IMR-90 (cell line): ENCODE data around the gene MBNL3. TPM values are rescaled to one million over a fixed set of nuclear protein-coding genes. Genes with fewer than 3 reads are reported as not detected.

Experiments
- ATAC-seq: fragments of 200-7000 bp; cut with Tn5 transposase; 2 replicates; pipeline ENCODE4 v1.9.1; 2020; ENCODE audit warnings: low read depth, mild to moderate bottlenecking, moderate library complexity
- BruUV-seq: library from RNA; stranded (reverse); fragments of 400-500 nt; replicated peaks from 2 replicates; lab custom pipeline; 2021; lab: Mats Ljungman, UMichigan
- CTCF ChIA-PET: fragments of 300-600 bp; formaldehyde crosslinking; extraction: SDS; loops from one replicate; lab custom pipeline; 2021; ENCODE audit warnings: antibody characterized with exemption; lab: Yijun Ruan, JAX
- POLR2A ChIA-PET: fragments of 300-600 bp; sonication (Branson Sonifier 250); formaldehyde crosslinking; loops from one replicate; lab custom pipeline; 2022; ENCODE audit warnings: antibody characterized with exemption; ENCODE audit not compliant: unreplicated experiment; lab: Charles Lee
- DNase-seq: peaks from one replicate; pipeline ENCODE4 v3.0.0; 2013
- H2AFZ ChIP-seq: replicated peaks from 2 replicates; pipeline ENCODE3; 2013; ENCODE audit warnings: low read length, mild to moderate bottlenecking; ENCODE audit not compliant: poor library complexity
- H2AK5ac ChIP-seq: 2 replicates; pipeline ENCODE4 v1.6.1; 2013; ENCODE audit warnings: low read depth, low read length, inconsistent platforms
- H2AK9ac ChIP-seq: replicated peaks from 2 replicates; pipeline ENCODE3; 2013; ENCODE audit warnings: mild to moderate bottlenecking, low read depth, low read length, moderate library complexity; ENCODE audit not compliant: poor library complexity
- H2BK120ac ChIP-seq: 2 replicates; pipeline ENCODE4 v1.6.1; 2013; ENCODE audit warnings: low read depth, low read length, inconsistent platforms
- H2BK15ac ChIP-seq: 3 replicates; pipeline ENCODE4 v1.6.1; 2013; ENCODE audit warnings: low read depth, low read length, inconsistent platforms
- H2BK20ac ChIP-seq: 2 replicates; pipeline ENCODE4 v1.6.1; 2013; ENCODE audit warnings: low read depth, mild to moderate bottlenecking, inconsistent platforms, low read length, moderate library complexity
- H2BK5ac ChIP-seq: 2 replicates; pipeline ENCODE4 v1.6.1; 2013; ENCODE audit warnings: mild to moderate bottlenecking, low read depth, low read length, inconsistent platforms; ENCODE audit not compliant: poor library complexity, severe bottlenecking
- H3K14ac ChIP-seq: replicated peaks from 2 replicates; pipeline ENCODE4 v1.6.1; 2013; ENCODE audit warnings: low read depth, low read length, inconsistent platforms
- H3K18ac ChIP-seq: 2 replicates; pipeline ENCODE4 v1.6.1; 2013; ENCODE audit warnings: low read depth, low read length, control low read depth
- H3K23ac ChIP-seq: 2 replicates; pipeline ENCODE4 v1.6.1; 2013; ENCODE audit warnings: low read depth, low read length, inconsistent platforms
- H3K27ac ChIP-seq: 2 replicates; pipeline ENCODE4 v1.5.1; 2013; ENCODE audit warnings: mild to moderate bottlenecking, control low read depth, low read length; ENCODE audit not compliant: insufficient read depth
- H3K27me3 ChIP-seq: 2 replicates; pipeline ENCODE4 v1.6.1; 2013; ENCODE audit warnings: low read length; ENCODE audit not compliant: control insufficient read depth, insufficient read depth
- H3K36me3 ChIP-seq: 2 replicates; pipeline ENCODE4 v1.6.1; 2013; ENCODE audit warnings: low read length, mixed read lengths; ENCODE audit not compliant: control insufficient read depth, insufficient read depth
- H3K4ac ChIP-seq: 2 replicates; pipeline ENCODE4 v1.6.1; 2013; ENCODE audit warnings: low read depth, low read length, inconsistent platforms
- H3K4me1 ChIP-seq: 2 replicates; pipeline ENCODE4 v1.6.1; 2013; ENCODE audit warnings: low read length, mixed read lengths; ENCODE audit not compliant: control insufficient read depth, insufficient read depth
- H3K4me2 ChIP-seq: 2 replicates; pipeline ENCODE4 v1.6.1; 2013; ENCODE audit warnings: low read depth, mild to moderate bottlenecking, control low read depth, low read length, moderate library complexity
- H3K4me3 ChIP-seq: 2 replicates; pipeline ENCODE4 v1.5.1; 2013; ENCODE audit warnings: low read depth, mild to moderate bottlenecking, control low read depth, low read length, moderate library complexity; ENCODE audit not compliant: insufficient read depth
- H3K56ac ChIP-seq: 2 replicates; pipeline ENCODE4 v1.6.1; 2013; ENCODE audit warnings: low read length, inconsistent platforms; ENCODE audit not compliant: insufficient read depth; ENCODE audit errors: extremely low read depth
- H3K79me1 ChIP-seq, 2 experiments: 2 replicates each; pipeline ENCODE4 v1.6.1; 2013; ENCODE audit warnings: low read length in 2 of 2, inconsistent platforms in 1 of 2, low read depth in 1 of 2
- H3K9ac ChIP-seq: 2 replicates; pipeline ENCODE4 v1.6.1; 2013; ENCODE audit warnings: low read depth, low read length, control low read depth
- H3K9me1 ChIP-seq: 2 replicates; pipeline ENCODE4 v1.6.1; 2013; ENCODE audit warnings: low read length, inconsistent platforms; ENCODE audit not compliant: insufficient read depth
- H3K9me3 ChIP-seq: 2 replicates; pipeline ENCODE4 v1.6.1; 2013; ENCODE audit warnings: low read length; ENCODE audit not compliant: control insufficient read depth, insufficient read depth
- H4K20me1 ChIP-seq: 2 replicates; pipeline ENCODE4 v1.6.1; 2013; ENCODE audit warnings: low read length, inconsistent platforms; ENCODE audit not compliant: insufficient read depth
- H4K5ac ChIP-seq: 2 replicates; pipeline ENCODE4 v1.6.1; 2013; ENCODE audit warnings: mild to moderate bottlenecking, low read depth, low read length, control low read depth
- H4K8ac ChIP-seq, 2 experiments: 2 replicates each; pipeline ENCODE4 v1.6.1; 2013; ENCODE audit warnings: low read depth in 2 of 2, low read length in 2 of 2, control low read depth in 1 of 2, inconsistent platforms in 1 of 2
- H4K91ac ChIP-seq: 2 replicates; pipeline ENCODE4 v1.6.1; 2013; ENCODE audit warnings: low read depth, low read length, inconsistent platforms; ENCODE audit not compliant: insufficient read depth
- WGBS, 2 experiments: methylation state at CpG; one replicate each; pipeline versions ENCODE4 v1.1.5 to v1.1.7; 2013; ENCODE audit warnings: missing lambda C conversion rate in 2 of 2; ENCODE audit not compliant: insufficient read length in 1 of 2; ENCODE audit errors: extremely low coverage in 2 of 2; 5-methylcytosine and 5-hydroxymethylcytosine counted together
- dilution Hi-C: fragments of 300-500 bp; cut with HindIII; formaldehyde crosslinking; loops from one replicate; pipeline ENCODE4 v1.14.3; 2018; ENCODE audit warnings: low sequenced_read_pairs; ENCODE audit not compliant: unreplicated experiment
- in situ Hi-C: fragments of 300-500 bp; cut with MboI; formaldehyde crosslinking; loops from 3 replicates; pipeline ENCODE4 v1.14.3; 2019; ENCODE audit warnings: low sequenced_read_pairs, inconsistent platforms, mixed read lengths
- intact Hi-C: fragments of 100-400 bp; cut with micrococcal nuclease; formaldehyde crosslinking; loops from 2 replicates; pipeline ENCODE4 v1.10.0; 2022
- polyA plus RNA-seq, 3 experiments: library from polyadenylated mRNA; depleted of rRNA; stranded (reverse); fragments of >200 nt; gene quantifications; 2 replicates each; pipeline ENCODE4 v1.2.3, GENCODE V29; 2012; ENCODE audit warnings: low replicate concordance in 1 of 3
- total RNA-seq: library from RNA; depleted of rRNA; stranded (reverse); fragments of >200 nt; gene quantifications from 2 replicates; pipeline ENCODE4 v1.2.3, GENCODE V29; 2012
- TF ChIP-seq, protein P1 (sequence below): fragments of 150-350 bp; IDR thresholded peaks from 2 replicates; pipeline ENCODE4 v1.6.1; 2017; ENCODE audit warnings: mild to moderate bottlenecking, antibody characterized with exemption, low read length, low read depth

MBNL3 gene
- total and polyA plus RNA-seq, 2 of the 4 experiments (the other 2 are of a cell fraction), result 0.32 to 1.1 TPM

DNA sequence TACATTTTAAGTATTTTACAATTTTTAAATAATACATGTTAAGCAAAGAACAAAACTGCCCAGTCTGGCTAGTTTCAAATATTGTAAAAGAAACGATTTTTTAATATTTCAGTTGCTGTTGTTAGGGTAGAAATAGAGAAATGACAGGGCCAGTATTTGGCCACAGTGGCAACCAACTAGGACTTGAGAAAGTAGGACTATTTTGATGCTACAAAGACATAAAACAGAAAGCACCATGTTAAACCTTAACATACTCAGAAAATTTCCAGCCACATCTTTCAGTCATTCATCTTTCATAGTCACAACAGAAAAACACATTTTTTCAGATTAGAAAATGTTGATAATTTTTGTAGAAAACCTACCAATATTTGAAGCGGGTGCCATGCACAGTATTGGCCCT is 104.5 kb downstream of the MBNL3 start:
- no peak overlapping the region for H3K56ac ChIP-seq
- H4K5ac ChIP-seq, result no peak overlapping the region
- H2BK5ac ChIP-seq, result no peak overlapping the region
- H3K4me1 ChIP-seq, result no peaks in the 10 kb centered on the region
- ChIA-PET POLR2A (no interaction called here), CTCF (no interaction called here)
- H2AK9ac ChIP-seq, result no peak overlapping the region
- in situ Hi-C loops (no loop called here), intact Hi-C loops (no loop called here), dilution Hi-C loops (no loop called here)
- H3K27me3 ChIP-seq, result peaks cover 2% of the 10 kb centered on the region; the same call in 1 of the 2 replicates
- H2AFZ ChIP-seq, result no peak overlapping the region
- H3K4me3 ChIP-seq, result no peak overlapping the region
- TF ChIP-seq, protein P1, sequence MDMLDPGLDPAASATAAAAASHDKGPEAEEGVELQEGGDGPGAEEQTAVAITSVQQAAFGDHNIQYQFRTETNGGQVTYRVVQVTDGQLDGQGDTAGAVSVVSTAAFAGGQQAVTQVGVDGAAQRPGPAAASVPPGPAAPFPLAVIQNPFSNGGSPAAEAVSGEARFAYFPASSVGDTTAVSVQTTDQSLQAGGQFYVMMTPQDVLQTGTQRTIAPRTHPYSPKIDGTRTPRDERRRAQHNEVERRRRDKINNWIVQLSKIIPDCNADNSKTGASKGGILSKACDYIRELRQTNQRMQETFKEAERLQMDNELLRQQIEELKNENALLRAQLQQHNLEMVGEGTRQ, result no peak
- no peak overlapping the region for H2BK15ac ChIP-seq
- no peak overlapping the region for H3K14ac ChIP-seq
- no peak overlapping the region for H4K91ac ChIP-seq
- H3K9ac ChIP-seq, result no peak overlapping the region
- H3K9me3 ChIP-seq, result no peaks in the 10 kb centered on the region
- DNase-seq (no peak), ATAC-seq (no peak)
- no peak overlapping the region for H3K4ac ChIP-seq
- no peak overlapping the region for H3K4me2 ChIP-seq
- H3K79me1 ChIP-seq, result no peaks in the 10 kb centered on the region
- H2AK5ac ChIP-seq, result no peak overlapping the region
- no peak overlapping the region for H3K27ac ChIP-seq
- H3K18ac ChIP-seq, result no peak overlapping the region
- no peak overlapping the region for H3K23ac ChIP-seq
- no peak overlapping the region for H2BK120ac ChIP-seq
- H3K36me3 ChIP-seq, result no peaks in the 10 kb centered on the region
- no peak overlapping the region for H2BK20ac ChIP-seq
- H4K8ac ChIP-seq, result no peak overlapping the region
- H3K9me1 ChIP-seq, result no peaks in the 10 kb centered on the region
- H4K20me1 ChIP-seq, result no peaks in the 10 kb centered on the region
- no CpG with 5 or more reads among the region's 2 CpGs for WGBS, 2 experiments
- BruUV-seq, result no TSS peak
